Measurements from ENCODE around the gene SPRN.

- TF ChIP-seq POLR2A (IDR thresholded peaks at IDR 0.05) (no peak), EP300 (IDR thresholded peaks at IDR 0.05) (no peak)
- TF ChIP-seq, protein P1, sequence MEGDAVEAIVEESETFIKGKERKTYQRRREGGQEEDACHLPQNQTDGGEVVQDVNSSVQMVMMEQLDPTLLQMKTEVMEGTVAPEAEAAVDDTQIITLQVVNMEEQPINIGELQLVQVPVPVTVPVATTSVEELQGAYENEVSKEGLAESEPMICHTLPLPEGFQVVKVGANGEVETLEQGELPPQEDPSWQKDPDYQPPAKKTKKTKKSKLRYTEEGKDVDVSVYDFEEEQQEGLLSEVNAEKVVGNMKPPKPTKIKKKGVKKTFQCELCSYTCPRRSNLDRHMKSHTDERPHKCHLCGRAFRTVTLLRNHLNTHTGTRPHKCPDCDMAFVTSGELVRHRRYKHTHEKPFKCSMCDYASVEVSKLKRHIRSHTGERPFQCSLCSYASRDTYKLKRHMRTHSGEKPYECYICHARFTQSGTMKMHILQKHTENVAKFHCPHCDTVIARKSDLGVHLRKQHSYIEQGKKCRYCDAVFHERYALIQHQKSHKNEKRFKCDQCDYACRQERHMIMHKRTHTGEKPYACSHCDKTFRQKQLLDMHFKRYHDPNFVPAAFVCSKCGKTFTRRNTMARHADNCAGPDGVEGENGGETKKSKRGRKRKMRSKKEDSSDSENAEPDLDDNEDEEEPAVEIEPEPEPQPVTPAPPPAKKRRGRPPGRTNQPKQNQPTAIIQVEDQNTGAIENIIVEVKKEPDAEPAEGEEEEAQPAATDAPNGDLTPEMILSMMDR (IDR thresholded peaks at IDR 0.05), result no peak
These were observed 48.8 kb upstream of the SPRN start for GRCh38 chr10:133473270-133473669.

Measured in sigmoid colon (tissue), 4 donors.